GM10266 (cell line): ENCODE measurements around the gene TMCO4.
"Not testable (repeated sequence)": the region's sequence is repeated elsewhere in the genome, so short reads cannot be mapped to it uniquely, and the experiment has no call there.

Experiments
- DNase-seq: peaks from one replicate; pipeline ENCODE4 v3.0.0; 2012; ENCODE audit errors: extremely low spot score
- TF ChIP-seq, protein P1 (sequence below): IDR thresholded peaks from 2 replicates; pipeline ENCODE4 v1.5.1; 2012; ENCODE audit warnings: mild to moderate bottlenecking, low read depth; ENCODE audit not compliant: control insufficient read depth, insufficient read depth; ENCODE audit errors: missing control alignments

TMCO4 gene

DNA sequence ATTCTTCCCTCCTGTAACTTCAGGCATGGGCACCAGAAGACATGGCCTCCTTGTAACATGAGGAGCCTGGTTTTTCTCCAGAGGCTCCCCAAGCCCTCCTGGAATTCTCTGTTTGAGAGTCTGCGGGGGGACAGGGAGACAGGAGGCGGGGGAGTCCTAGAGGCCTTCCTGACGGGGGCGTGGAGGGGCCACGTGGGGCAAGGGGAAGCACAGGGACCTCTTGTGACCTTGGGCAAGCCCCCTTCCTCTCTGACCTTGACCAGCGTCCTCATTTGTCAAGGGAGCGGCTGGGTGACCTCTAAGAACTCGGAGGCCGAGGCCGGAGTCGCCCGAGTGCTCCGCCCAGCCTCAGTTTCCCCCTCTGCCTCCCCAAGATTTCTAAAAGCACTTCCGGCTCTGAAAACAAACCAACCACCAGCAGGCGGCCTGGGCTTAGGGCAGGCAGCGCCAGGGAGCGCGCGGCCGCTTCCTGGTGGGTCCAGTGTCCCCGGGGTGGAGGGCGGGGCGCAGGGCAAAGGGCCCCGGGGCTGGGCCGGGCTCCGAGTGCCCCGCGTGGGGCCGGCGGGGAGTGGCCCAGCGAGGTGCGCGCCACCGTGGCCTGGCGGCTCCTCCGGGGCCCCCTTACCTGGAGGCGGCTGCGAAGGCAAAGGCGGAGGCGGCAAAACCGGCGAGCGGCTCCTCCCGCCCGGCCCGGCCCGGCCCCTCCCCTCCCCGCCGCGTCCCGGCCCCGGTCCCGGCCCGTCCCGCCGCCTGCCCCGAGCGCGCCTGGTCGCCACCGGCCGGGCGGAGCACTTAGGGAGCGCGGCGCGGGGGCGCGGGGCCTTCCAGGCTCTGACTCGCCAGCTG lies at the start of gene TMCO4:
TMCO4 (minus strand) TSS at position 687 of the 846 bp plus-strand sequence. CDS start 19,158 bp downstream, outside the sequence.
- DNase-seq: peak; percentile 82
- TF ChIP-seq, protein P1, sequence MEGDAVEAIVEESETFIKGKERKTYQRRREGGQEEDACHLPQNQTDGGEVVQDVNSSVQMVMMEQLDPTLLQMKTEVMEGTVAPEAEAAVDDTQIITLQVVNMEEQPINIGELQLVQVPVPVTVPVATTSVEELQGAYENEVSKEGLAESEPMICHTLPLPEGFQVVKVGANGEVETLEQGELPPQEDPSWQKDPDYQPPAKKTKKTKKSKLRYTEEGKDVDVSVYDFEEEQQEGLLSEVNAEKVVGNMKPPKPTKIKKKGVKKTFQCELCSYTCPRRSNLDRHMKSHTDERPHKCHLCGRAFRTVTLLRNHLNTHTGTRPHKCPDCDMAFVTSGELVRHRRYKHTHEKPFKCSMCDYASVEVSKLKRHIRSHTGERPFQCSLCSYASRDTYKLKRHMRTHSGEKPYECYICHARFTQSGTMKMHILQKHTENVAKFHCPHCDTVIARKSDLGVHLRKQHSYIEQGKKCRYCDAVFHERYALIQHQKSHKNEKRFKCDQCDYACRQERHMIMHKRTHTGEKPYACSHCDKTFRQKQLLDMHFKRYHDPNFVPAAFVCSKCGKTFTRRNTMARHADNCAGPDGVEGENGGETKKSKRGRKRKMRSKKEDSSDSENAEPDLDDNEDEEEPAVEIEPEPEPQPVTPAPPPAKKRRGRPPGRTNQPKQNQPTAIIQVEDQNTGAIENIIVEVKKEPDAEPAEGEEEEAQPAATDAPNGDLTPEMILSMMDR: peak; percentile 17

DNA sequence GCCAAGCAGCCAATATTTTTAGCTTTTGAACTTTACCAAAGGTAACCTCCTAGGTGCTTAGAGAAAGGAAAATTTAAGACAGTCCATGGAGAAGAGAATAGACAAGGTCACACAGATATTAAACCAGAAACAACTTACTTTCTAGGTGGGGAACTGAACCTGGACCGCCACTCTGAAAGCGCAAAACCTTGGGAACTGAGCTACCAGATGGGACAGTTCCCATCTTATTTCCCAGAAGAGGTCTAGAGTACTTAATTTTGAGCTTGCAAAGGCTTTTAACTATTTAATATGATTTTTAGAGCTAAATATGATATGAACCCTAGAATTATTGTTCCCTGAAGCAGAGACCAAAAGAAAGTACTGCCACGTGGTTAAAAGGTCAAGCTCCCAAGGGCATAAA lies 49.6 kb upstream of the TMCO4 start:
- DNase-seq: not testable (repeated sequence)

DNA sequence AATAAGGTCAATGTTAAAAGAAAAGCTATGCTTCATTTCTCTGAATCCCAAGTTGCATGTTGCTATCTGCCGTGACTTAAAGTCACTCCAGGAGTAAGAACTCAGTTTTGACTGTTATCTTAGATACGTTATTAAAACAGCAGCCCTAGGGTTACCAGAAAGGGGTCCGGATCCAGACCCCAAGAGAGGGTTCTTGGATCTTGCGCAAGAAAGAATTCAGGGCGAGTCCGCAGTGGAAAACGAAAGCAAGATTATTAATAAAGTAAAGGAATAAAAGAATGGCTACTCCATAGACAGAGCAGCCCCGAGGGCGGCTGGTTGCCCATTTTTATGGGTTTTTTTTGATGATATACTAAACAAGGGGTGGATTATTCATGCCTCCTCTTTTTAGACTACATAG lies 47.6 kb upstream of the TMCO4 start:
- not testable (repeated sequence) for DNase-seq

DNA sequence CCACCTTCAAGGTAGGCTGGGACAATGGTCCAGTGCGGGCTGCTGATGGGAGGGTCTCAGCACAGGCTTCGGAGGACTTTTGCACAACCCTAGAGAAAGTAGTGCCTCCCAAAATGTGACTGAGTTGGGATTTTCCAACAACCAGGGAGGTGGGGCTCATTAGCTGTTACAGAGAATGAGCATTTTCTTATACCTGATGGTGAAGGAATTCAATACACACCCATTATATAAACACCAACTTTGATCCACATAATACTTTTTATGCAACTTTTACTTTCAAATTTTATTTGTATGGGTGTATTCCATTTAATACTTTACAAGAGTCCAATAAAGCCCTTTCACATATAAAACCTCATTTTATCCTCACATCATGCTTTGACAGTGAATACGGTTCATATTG lies 46.6 kb upstream of the TMCO4 start:
- TF ChIP-seq, protein P1: no peak

DNA sequence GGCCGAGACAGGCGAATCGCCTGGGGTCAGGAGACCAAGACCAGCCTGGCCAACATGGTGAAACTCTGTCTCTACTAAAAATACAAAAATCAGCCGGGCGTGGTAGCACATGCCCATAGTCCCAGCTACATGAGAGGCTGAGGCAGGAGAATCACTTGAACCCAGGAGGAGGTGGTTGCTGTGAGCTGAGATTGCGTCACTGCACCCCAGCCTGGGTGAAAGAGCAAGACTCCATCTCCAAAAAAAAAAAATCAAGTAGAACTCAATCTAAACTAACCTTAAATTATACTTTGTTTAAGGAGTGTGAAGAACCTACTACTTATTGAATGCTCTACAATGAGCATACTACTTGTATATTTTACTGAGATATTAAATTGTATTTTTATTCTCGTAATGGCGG lies 45.8 kb upstream of the TMCO4 start:
- DNase-seq: no peak
- TF ChIP-seq, protein P1: no peak

More for the DNA sequence above, 46.6 kb upstream of the TMCO4 start:
- DNase-seq: no peak

DNA sequence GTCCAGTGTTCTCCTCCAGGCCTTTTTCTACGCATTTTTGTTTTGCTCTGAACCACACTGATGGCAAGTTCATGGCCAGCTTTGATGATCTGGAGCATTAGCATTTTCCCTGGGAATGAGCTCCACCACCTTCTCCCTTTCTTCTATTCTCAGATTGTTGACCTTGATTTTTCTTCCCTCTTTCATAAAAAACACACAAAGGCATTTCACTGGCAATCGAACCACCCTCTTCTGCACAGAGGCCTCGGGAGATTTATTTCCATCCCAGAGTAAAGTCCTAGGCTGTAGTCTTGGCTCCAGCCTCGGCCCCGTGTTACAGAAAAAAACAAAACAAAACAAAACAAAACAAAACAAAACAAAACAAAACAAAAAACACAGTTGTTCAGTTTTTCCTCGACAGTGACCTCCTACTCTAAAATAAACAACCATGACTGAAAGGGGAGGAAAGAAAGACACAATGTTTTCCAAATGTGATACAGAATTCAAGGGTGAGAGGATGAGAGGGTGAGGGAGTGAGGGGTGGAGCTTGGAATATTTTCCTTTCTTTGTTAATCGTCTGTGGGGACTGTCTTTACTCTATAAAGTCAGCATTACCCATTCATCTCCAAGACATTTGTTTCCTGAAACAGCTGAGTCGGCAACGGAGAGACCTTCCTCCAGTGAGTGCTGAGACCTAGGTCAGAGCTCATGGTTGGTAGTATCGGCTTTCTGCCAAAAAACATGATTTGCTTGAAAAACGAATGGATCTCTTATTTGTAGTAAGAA lies 45.2 kb upstream of the TMCO4 start:
- TF ChIP-seq, protein P1: no peak
- no peak for DNase-seq

DNA sequence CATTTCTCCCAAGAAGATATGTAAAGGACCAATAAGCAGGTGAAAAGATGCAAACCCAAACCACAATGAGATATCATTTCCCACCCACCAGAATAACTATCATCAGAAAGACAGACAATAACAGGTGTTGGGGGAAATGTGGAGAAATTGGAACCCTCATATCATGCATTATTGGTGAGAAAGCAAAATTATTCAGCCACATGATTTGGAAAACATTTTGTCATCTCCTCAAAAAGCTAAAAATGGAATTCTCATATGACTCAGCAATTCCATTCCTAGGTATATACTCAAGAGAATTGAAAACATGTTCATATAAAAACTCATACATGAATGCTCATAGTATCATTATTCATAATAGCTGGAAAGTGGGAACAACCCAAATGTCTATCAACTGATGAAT lies 40.5 kb upstream of the TMCO4 start:
- TF ChIP-seq, protein P1: no peak
- no peak for DNase-seq

DNA sequence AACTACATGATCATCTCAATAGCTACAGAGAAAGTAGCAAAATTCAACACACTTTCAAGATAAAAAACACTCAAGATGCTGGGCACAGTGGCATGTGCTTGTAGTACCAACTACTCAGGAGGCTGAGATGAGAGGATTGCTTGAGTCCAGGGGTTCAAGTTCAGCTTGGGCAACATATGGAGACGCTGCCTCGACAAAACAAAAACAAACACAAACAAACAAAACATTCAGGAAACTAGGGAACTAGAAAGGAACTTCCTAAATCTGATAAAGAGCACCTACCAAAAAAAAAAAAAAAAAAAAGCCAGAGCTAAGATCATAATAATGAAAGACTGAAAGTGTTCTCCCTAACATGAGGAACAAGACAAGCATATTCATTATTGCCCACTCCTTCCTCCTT lies 38.1 kb upstream of the TMCO4 start:
- no peak for DNase-seq
- TF ChIP-seq, protein P1: no peak
